ENCODE measurements around the gene COBLL1.

The COBLL1 gene

DNA sequence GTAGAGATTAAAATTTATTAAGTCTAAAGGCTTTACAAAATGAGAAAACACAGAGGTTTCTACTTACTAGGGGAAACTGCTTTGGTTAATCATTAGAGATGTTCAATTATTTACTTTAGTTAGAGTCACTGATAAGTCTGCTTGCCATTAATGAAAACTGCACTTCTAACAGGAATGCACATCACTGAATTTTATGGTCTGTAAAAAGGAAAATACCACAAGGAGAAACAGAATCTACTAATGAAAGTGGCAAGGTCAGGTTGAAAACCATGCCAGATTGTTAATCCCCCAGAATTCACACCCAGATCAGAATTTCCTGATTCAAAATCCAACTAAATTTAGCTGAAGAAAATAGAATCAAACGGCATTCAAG is 129.9 kb downstream of the COBLL1 start:
- no peak for DNase-seq (ENCODE audit: low read depth)

DNA sequence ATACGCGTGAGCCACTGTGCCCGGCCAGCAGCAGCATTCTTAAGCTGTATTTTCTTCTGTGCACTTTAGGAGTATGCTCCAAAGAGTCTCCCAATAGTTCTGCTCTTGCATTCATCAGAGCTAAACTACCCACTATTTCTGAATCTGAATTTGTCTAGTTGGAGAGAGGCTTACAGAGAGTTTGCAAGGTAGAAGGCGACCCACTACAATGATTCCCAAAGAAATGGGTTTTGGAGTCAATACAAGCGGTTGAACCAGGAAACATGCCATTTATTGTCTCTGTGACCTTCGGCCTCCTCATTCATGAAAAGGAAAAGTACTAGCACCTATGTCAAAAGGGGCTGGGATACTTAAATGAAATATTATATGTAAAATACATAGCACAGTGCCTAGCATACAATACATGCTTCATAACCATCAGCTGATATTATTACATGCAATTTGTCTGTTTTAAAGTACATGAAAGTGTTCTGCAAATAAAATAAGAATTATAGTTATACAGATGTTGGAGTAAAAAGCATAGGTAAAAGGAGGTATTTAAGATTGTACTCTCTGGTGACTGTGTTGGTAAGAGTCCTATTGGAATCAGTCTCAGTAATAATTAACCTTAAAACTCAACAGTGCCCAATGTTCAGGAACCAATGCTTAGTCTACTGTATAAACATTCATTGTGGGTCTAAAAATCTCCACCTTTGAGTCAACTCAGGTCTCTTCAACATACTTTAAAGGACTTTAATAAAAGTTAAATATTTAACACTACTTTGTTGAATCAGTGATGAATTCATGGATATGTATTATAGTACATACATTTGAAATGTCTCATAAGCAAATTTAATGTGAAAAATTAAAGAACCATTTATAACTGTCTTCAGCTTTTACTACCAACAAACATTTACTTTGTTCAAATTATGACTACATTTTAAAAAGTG is 130.5 kb downstream of the COBLL1 start:
- no peak for DNase-seq (ENCODE audit: low read depth)

DNA sequence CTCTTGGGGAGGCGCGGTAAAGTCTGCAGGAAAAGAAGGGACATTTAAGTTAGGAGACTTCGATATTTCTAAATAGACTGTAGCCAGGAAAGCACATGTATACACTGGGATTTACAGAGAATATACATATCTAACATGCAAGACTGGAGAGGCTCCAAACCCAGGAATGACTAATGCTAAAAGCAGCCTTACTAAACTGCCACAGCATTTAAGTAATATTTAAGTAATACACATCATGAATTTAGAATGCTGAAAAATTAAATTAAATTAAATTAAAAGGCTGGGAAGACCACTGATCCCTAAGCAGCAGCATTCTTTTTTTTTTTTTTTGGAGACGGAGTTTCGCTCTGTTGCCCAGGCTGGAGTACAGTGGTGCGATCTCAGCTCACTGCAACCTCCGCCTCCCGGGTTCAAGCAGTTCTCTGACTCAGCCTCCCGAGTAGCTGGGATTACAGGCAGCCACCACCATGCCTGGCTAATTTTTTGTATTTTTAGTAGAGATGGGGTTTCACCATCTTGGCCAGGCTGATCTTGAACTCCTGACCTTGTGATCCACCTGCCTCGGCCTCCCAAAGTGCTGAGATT is 131.3 kb downstream of the COBLL1 start:
- peak; percentile 23 for DNase-seq (ENCODE audit: low read depth)

DNA sequence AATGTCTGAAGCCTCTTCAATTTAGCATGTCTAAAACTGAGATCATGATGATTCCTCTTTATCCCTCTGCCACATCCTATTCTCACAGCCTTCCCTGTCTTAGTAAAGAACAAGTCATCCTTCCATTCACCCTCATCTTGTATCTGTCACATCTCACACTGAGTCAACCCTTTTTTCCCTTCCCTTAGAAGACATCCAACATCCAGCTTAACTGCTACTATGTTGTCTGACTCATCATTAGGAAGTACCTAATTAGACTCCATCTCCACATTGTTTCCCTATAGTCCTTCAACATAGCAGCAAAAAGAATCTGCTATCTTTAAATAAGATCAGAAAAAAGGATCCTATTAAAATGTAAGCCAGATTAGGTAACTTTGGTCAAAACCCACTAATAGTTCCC is 135.1 kb downstream of the COBLL1 start:
- DNase-seq (ENCODE audit: low read depth): no peak

DNA sequence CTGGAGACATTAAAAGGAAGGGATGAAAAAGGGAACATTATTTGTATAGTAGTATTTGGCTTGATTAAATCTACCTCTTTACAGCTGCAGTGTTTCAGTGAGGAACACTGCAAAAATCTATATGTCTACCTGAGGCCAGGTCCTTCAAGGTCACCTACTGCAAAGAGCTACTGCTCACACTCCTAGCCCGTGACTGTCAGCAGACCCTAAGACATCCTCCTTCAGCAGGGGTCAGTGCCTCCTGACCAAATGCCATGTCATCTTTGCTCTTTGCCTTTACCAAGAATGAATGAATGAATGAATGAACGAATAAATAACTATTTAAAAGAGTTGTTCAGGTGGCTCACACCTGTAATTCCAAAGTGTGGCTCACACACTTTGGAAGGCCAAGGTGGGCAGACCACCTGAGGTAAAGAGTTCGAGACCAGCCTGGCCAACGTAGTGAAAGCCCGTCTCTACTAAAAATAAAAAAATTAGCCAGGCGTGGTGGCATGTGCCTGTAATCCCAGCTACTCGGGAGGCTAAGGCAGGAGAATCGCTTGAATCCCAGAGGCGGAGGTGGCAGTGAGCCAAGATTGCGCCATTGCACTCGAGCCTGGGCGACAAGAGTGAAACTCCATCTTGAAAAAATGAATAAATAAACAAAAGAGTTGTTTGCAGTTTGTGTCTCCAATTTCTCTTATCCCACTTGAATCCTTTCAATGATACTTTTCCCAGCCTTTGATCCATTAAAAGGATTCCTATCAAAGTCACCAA is 136.0 kb downstream of the COBLL1 start:
- no peak for DNase-seq (ENCODE audit: low read depth)

DNA sequence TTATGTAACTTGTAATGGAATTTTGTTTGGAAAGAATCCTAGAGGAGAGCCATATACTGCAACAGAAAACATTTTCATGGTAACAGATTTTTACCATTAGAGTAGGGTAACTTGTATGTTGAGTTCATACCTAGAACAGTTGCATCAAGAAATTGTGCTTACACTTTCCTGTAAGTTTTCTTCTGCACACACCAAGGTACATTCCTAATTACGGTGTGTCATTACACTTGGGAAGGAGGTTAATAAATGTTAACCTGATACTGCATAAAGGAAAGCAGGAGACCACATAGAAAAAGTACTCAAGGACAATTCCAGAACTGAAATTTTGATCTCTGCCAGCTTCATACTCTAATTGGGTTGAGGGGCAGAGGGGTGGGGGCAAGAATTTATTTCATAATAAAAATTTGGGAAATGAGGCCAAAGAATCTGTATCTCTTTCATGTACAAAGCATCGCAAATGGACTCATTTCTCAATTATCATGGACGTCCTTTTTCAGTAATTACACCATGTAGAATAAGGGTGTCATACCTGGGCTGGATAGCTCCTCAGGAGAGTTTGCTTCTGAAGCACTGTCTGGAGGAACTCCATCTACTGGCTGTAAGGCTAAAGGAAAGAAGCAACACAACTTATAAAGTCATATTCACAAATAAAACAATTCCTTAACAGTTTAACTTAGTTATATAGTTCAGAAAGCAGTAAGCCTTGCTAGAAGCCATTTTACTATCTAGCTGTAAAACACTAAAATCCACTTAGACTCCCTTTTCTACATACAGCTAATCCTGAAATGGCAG is 137.5 kb downstream of the COBLL1 start:
- no peak for DNase-seq (ENCODE audit: low read depth)

DNA sequence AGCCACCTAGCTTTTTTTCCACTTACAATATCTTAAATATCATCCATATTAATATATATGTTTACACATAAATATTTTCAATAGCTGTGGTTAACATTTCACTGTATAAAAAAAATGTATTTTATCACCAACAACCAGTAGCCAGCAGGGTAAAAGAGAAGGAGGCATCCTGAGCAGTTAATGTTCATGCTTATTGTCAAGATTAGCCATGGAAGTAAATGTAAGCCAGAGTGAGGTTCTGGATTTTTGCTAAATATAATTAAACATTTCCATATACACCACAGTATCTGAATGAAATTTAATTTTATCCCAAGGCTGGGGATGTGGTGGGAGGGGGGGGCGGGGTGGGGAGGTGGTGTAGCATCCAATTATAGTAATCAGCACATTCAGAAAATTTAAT is 140.1 kb downstream of the COBLL1 start:
- DNase-seq (ENCODE audit: low read depth): no peak

DNA sequence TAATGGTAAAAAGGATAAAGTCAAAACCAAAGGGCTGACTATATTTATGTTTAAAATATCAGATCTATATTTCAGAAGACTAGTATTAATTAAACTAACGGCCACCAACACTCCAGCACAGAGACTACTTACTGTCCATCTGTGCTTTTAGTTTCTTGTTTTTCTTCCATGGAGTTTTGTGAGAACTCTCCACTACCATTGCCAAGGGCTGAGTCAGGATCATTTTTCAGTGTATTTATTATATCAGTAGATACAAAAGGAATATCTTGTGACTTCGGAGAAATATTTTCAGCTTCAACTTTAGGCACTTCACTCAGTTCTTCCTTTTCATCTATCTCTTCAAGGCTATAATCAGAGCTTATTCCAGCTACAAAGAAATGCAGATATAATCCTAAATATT is 141.2 kb downstream of the COBLL1 start:
- DNase-seq (ENCODE audit: low read depth): no peak

DNA sequence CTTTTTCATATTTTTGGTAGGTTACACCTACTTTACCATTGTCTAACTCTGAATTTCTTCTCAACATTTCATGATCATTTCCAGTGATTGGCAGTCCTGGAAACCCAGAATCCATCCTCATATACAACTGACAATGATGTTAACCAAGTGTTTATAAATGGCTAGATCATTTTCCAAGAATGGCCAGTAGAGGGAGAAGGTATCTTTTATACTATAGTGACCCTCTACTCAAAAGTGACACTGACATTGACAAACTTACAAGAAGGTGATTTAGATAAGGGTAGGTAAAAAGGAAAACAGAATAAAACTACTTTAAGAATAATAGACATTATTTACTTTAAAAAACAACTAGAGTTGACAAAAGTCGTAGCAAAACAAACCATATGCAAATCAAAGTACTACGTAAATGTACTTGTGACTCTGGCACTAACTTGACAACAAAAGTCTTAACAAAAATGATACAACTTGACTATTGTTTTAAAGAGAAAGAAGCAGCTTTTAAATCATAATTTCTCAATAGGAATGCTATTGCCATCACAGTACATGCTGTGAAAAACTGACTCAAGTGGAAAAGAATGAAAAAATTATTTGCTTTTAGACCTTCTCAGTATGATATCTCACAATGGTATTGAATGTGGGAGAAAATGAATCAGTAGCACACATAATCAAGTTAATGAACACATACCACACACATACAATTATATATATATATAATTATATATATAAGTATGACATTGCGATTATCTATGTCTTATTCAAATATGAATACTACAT is 143.7 kb downstream of the COBLL1 start:
- no peak for DNase-seq (ENCODE audit: low read depth)

DNA sequence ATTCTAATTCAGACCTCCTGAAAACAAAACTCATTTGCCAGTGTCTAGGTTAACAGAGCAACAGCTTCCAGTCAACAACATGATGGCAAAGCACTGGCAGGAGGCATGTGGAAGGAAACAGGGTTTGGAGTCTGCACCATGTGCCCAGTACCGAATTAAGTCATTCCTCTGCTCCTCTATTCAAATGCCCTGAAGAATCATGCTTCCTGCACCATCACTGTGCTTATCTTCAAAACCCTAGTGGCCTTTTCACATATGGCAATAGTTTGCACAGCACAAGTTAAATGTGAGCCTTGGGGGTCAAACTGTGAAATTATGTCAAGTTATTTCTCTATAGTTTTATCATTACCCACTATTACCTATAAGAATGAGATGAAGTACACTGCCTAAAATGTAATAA is 145.0 kb downstream of the COBLL1 start:
- no peak for DNase-seq (ENCODE audit: low read depth)

DNA sequence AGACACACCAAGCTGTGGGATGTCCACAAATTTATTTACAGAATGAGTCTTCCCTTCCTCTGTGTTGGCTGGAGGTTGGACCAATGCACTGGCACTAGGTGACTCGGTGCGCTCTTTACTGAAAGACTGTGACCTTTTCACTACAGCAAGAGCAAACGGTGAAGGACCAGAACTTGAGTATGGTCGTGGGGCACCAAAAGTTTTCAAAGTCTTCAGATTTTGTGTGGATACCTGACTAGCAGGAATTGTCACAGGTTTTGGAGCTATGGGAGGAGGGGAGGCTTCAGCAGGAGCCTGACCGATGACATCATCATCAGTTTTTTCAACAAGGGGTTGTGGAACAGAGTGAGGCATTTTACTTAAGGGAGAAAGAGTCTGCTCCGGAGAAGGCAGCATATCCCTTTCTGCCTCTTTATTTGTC is 147.3 kb downstream of the COBLL1 start:
- DNase-seq (ENCODE audit: low read depth): no peak

DNA sequence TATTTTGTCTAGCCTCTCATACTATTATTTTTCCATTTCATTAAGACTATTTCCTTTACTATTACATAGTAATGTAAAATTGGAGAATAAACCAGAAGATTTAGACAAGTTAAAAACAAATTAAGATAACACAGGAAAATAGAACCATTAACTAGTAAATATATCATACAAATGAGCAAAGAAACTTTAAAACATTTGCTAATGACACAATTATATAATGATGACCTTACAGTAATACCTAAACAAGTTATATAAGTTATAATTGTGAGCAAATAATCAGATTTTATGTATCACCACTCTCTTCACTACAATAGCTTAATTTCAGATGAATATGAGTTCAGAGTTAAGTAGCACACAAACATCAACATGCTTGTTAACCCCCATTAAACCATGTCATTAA is 147.8 kb downstream of the COBLL1 start:
- DNase-seq (ENCODE audit: low read depth): no peak

DNA sequence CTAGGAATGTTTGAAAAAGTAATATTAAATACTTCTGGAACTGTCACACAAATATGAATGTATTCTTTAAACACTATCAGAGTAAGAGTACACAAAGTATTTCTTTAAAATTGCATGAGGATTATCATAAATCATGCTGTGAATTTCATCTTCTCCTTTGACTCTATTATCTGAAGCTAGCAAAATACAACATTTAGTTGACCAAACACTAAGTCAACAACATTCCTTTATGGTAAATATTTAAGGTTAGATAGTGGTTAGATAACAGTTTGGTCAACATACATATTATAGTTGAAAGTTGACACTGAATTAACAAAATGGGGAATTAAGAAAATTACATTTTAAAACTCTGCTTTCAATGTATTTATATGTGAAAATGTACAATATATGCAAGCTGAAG is 148.2 kb downstream of the COBLL1 start:
- no peak for DNase-seq (ENCODE audit: low read depth)

DNA sequence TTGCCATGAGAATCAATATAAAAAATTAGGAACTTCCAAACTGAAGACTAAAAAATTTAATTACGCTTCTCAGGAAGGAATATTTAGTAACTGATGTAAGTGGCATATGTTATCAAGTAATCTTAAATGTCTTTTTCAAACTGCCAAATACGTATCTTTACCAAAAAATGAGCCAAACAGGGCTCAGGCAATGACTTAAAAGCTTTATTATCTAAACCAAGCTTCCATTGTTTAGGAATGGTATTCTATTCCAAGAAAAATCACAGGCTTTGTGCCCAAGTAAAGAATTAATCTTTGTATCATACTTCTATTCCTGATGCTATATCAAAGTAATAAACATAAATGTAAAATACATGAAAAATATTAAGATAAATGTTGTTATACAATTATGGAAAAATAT is 148.7 kb downstream of the COBLL1 start:
- no peak for DNase-seq (ENCODE audit: low read depth)

DNA sequence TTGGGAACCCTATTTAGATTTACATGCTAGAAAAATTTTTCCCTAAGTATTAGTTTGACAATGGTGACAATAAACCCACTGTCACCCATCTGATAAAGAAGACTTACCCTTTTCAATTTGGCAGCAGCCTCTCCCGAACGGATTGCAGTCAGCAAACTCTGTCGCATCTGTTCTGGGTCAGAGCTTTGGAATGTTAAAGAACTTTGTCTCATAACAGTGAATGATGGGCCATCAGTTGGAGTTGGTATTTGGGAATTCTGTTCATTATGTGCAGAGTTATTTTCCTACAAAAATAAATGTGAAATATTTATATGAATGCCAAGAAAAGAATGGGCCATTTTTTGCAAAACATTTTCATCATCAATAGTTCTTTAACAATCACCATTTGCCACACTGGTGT is 149.5 kb downstream of the COBLL1 start:
- DNase-seq (ENCODE audit: low read depth): no peak

DNA sequence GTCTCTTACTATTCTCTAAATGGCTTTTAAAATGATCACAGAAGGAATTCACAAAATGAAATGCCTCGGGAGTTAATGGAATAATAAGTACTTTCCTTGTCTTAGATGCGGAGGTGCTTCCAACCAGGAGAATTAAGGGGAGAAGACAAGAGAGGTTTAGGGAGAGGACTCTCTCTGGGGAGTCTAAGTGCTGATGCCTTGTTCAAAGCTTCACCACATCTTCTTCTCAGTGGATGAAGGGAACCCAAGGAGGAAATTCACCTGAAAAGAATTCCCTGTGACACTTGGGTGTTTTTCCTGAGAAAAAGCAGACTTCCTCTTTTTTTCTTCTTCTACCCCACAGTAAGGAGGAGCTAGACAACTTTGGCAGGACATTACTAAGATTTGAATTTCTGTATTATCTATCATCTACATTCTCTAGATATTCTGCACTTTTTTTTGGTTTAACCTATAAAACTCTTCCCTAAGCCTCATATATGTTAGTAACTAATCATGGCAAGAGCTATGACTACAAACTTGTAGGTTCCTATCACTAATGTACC is 150.2 kb downstream of the COBLL1 start:
- DNase-seq (ENCODE audit: low read depth): no peak

DNA sequence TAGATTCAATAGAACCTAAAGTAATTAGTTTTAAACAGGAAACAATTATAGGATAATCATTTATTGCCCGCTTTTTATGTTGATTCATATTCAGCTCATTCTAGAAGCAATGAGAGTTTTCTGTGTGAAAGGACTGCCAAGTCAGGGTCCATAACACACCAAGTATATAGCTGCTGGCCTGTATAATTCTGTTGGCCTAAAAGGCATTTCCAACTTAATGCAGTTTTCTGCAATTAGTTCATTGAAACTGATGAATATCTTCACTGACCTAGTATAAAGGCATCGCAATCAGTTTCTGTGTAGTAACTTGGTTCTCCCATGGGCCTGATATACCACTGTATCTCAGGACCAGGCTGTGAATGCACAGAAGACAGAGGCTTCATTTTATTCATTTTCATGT is 151.3 kb downstream of the COBLL1 start:
- DNase-seq (ENCODE audit: low read depth): no peak

DNA sequence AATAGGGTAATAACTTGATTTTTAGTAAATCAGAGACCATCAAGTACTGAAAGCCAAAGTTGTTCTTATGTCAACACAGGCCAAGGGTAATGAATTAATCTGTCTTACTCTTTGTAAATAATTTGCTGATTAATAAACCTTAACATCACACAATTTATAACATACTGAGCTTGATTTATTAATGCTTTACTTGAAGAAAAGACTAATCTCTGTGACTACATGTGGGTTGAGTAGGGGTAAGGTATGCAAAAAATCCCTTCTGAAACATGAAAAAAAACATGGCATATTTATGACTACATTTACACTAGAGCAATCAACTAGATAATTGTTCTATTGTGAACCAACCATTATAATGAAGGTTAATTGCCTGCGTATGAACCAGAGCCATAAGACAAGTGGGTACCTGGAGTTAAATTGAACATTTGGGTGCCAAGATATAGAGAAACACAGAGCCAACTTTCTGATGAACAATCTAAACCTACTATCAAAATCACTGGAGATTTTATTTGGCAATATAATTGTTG is 152.7 kb downstream of the COBLL1 start:
- DNase-seq (ENCODE audit: low read depth): no peak

DNA sequence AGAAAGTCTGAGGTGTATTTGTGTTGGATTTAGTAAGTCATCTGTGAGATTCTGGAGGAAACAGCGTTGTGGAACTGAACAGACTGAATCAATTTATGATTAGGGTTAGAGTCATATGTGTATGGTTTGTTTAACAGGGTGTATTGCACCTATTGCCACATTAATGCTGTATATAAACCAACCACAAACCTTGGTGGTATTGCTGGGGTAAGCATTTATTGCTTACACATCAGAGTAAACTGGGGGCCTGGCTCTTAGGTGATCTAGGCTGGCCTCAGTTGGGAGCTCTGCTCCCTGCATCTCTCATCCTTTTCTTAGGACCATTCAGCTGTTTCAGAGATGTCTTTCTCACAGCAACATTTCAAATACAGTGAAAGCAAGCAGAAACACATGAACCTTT is 160.6 kb downstream of the COBLL1 start:
- DNase-seq (ENCODE audit: low read depth): no peak

DNA sequence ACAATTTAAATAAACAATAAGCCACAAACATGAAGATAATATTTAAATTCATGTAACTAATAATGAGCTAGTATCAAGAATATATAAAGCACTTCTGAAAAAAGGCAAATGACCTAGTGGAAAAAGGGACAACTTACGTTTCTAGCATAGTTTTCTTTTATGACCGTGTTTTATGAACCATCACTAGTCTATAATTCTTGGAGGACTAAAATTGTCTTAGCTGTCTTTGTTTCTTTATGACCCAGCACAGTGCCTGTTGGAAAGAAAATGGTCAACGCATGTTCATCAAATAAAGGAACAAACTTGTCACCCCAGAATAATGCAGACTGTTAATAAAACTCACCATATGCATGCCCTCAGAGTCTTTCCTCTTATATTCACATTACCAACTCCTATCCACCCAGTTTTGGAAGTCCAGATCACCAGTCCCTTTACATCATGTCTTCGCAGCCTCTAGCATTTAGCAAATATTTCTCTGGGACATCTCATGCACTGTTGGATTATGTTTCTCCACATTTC is 162.9 kb downstream of the COBLL1 start:
- no peak for DNase-seq (ENCODE audit: low read depth)

DNA sequence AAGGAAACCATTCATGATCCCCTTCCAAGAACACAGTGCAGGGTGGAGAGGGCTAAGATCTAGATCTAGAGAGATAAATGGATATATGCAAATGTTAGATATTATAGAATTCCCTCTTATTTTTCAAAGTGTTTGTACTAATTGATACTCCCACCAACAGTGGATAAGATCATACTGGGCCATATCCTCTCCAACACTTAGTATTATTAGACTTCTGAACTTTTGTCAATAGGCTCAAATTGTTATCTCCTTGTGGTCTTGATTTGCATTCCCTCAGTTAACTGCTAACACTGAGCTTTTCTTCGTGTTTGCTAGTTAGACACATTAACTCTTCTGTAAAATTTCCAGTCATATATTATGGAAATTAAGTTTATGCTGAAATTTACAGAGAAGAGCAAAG is 163.9 kb downstream of the COBLL1 start:
- no peak for DNase-seq (ENCODE audit: low read depth)

Measured in HS-27A (cell line).